Fibroblast of lung (primary cell): ENCODE data around the gene APCDD1L.

Experiments
- CTCF ChIP-seq, 2 donors: IDR thresholded peaks in 1 of 2; conservative IDR thresholded peaks in 1 of 2; 1 replicate in 1 of 2; 2 replicates in 1 of 2; pipeline ENCODE4 v1.5.1; 2011 to 2012; ENCODE audit warnings: low read length in 2 of 2, control low read depth in 1 of 2, inconsistent platforms in 1 of 2, low read depth in 1 of 2, mild to moderate bottlenecking in 1 of 2
- EZH2 ChIP-seq: IDR thresholded peaks from 2 replicates; pipeline ENCODE4 v1.5.1; 2012; ENCODE audit warnings: low read length, control low read depth, mild to moderate bottlenecking; ENCODE audit errors: missing control alignments

DNA sequence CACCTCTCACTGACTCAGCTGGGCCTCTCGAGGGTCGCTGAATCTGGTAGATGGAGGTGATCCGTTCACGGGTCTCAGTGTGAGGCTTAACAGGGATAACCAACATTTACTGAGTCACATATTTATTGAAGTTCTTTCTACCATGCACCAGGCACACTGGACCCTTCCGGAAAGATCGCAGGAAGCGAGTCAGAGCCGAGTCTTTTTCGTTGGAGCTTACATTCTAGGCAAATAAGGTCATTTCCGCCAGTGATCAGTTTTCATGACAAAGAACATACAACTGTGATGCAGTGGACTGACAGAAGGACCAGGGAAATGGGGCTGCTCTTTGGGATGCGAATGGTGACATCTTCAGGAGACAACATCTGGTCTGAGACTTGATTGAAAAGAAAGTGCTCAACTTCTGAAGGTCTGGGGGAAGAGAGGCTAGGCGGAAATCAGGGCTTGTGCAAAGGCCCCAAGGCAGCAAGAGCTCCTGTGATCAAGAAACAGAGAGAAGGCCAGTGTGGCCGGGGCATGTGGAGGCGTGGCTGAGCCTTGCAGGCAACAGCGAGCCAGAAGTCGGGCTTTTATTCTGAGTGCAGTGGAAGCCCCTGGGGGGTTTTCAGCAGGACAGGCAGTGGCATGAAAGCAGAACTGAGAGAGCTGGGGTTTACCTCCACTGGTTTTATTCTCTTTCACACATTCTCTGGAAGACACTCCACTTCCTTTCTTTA lies 56.7 kb downstream of the APCDD1L start:
- TF ChIP-seq EZH2 (no peak), CTCF (conservative IDR thresholded peaks at IDR 0.05 in 1 of 2, IDR thresholded peaks at IDR 0.05 in 1 of 2; ENCODE audit: low read depth in 1 of 2, low read length in 2 of 2) (no peak)
